DOHH2 (cell line): ENCODE results near the gene ADNP2.

ENCODE experiments used
- H3F3A ChIP-seq: fragments of 200-600 bp; sonication (generic), shearing (Covaris generic); 2 replicates; pipeline ENCODE4 v1.6.0; 2016; ENCODE audit warnings: antibody characterized with exemption, mild to moderate bottlenecking; ENCODE audit not compliant: control insufficient read depth, insufficient read depth
- H3K27ac ChIP-seq: fragments of 200-600 bp; sonication (generic); 2 replicates; pipeline ENCODE4 v1.5.1; 2014; ENCODE audit warnings: low read depth, mild to moderate bottlenecking, low read length, moderate library complexity
- H3K27me3 ChIP-seq: fragments of 200-600 bp; sonication (generic); 2 replicates; pipeline ENCODE4 v1.6.1; 2014; ENCODE audit warnings: mild to moderate bottlenecking, low read length, mixed read lengths; ENCODE audit not compliant: control insufficient read depth
- H3K36me3 ChIP-seq: fragments of 200-600 bp; sonication (generic); 2 replicates; pipeline ENCODE4 v1.6.1; 2014; ENCODE audit warnings: mild to moderate bottlenecking, low read length, moderate library complexity, mixed read lengths; ENCODE audit not compliant: control insufficient read depth
- H3K4me1 ChIP-seq: fragments of 200-600 bp; sonication (generic); 2 replicates; pipeline ENCODE4 v1.6.1; 2014; ENCODE audit warnings: mild to moderate bottlenecking, low read length, mixed read lengths; ENCODE audit not compliant: control insufficient read depth
- H3K4me2 ChIP-seq: fragments of 200-600 bp; sonication (generic); 2 replicates; pipeline ENCODE4 v1.6.0; 2014; ENCODE audit warnings: mild to moderate bottlenecking, low read length, moderate library complexity
- H3K4me3 ChIP-seq: fragments of 200-600 bp; sonication (generic); 2 replicates; pipeline ENCODE4 v1.5.1; 2014; ENCODE audit warnings: mild to moderate bottlenecking, low read length, mixed read lengths
- H3K79me2 ChIP-seq: fragments of 200-600 bp; sonication (generic); 2 replicates; pipeline ENCODE4 v1.6.1; 2014; ENCODE audit warnings: mild to moderate bottlenecking, low read length, mixed read lengths; ENCODE audit not compliant: control insufficient read depth
- H3K9me2 ChIP-seq: fragments of 200-600 bp; sonication (generic); replicated peaks from 2 replicates; pipeline ENCODE4 v1.6.1; 2014; ENCODE audit warnings: mild to moderate bottlenecking, low read length, mixed read lengths; ENCODE audit not compliant: control insufficient read depth
- H3K9me3 ChIP-seq: fragments of 200-600 bp; sonication (generic); 2 replicates; pipeline ENCODE4 v1.6.1; 2014; ENCODE audit warnings: antibody characterized with exemption, low read length, mixed read lengths; ENCODE audit not compliant: control insufficient read depth, insufficient read depth
- H4K20me1 ChIP-seq: fragments of 200-600 bp; sonication (generic); 2 replicates; pipeline ENCODE4 v1.6.0; 2014; ENCODE audit warnings: low read depth, mild to moderate bottlenecking, antibody characterized with exemption, low read length, moderate library complexity; ENCODE audit not compliant: control insufficient read depth, insufficient read depth
- EZH2phosphoT487 ChIP-seq: fragments of 200-600 bp; sonication (generic); IDR thresholded peaks from 2 replicates; pipeline ENCODE4 v1.6.1; 2017; ENCODE audit warnings: borderline replicate concordance, mild to moderate bottlenecking, antibody characterized with exemption, low read length, moderate library complexity, mixed read lengths
- TF ChIP-seq, protein P1 (sequence below): fragments of 200-600 bp; sonication (generic); IDR thresholded peaks from one replicate; pipeline ENCODE4 v1.5.1; 2014; ENCODE audit warnings: antibody characterized with exemption, mild to moderate bottlenecking, low read depth, low read length; ENCODE audit not compliant: poor library complexity, severe bottlenecking

The ADNP2 gene

DNA sequence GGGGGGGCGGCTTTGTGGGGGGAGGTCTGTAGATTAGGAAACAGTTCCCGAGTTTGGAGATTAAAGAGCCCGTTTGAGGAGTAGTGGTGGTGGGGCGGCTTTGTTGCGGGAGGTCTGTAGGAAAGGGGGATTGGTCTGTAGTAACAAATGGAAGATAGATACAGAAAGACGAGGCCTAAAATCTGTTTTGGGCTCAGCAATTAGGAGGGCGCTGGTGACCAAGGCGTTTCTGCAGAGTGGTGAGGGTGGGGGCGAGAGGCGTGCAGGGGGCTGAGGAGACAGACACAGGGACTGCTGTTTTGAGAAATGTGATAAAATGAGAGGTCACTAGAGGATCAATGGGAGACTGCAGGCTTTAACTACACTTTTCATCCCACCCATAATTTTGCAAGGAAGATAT, 1.6 kb upstream of the ADNP2 start:
- Histone ChIP-seq H3F3A (peaks cover 13% of the 10 kb centered on the region), H4K20me1 (peaks cover 13% of the 10 kb centered on the region), H3K36me3 (peaks cover 24% of the 10 kb centered on the region), H3K9me3 (peaks cover 6% of the 10 kb centered on the region; the same call in 1 of the 2 replicates), H3K27ac (no peak overlapping the region), H3K9me2 (no peaks in the 10 kb centered on the region), H3K27me3 (no peaks in the 10 kb centered on the region), H3K4me2 (no peak overlapping the region), H3K4me1 (peaks cover 36% of the 10 kb centered on the region), H3K79me2 (peaks cover 29% of the 10 kb centered on the region), H3K4me3 (no peak overlapping the region)
- TF ChIP-seq EZH2phosphoT487 = no peak
- TF ChIP-seq, protein P1, sequence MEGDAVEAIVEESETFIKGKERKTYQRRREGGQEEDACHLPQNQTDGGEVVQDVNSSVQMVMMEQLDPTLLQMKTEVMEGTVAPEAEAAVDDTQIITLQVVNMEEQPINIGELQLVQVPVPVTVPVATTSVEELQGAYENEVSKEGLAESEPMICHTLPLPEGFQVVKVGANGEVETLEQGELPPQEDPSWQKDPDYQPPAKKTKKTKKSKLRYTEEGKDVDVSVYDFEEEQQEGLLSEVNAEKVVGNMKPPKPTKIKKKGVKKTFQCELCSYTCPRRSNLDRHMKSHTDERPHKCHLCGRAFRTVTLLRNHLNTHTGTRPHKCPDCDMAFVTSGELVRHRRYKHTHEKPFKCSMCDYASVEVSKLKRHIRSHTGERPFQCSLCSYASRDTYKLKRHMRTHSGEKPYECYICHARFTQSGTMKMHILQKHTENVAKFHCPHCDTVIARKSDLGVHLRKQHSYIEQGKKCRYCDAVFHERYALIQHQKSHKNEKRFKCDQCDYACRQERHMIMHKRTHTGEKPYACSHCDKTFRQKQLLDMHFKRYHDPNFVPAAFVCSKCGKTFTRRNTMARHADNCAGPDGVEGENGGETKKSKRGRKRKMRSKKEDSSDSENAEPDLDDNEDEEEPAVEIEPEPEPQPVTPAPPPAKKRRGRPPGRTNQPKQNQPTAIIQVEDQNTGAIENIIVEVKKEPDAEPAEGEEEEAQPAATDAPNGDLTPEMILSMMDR = no peak

DNA sequence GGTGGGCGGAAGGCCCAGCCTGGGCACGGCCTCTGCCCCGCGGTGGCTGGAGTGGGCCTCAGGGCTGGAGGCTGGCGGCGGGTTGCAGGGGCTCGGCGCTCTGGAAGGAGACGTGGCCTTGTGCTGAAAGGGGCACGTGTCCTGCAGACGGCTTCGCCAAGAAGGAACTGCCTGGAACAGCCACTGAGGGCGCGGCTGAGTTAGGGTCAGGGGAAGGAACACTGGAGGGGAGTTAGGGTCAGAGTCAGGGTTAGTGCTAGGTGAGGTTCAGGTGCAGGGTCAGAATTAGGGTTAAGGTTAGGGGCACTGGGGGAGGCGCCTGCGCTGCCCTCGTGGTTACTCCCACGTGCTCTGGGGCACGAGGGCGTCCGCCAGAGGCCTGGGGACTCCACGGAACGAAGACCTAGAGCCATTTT, 933 bp upstream of the ADNP2 start:
- Histone ChIP-seq H4K20me1 (peaks cover 13% of the 10 kb centered on the region), H3K9me2 (no peaks in the 10 kb centered on the region), H3K9me3 (peaks cover 6% of the 10 kb centered on the region; the same call in 1 of the 2 replicates), H3K79me2 (peaks cover 36% of the 10 kb centered on the region), H3K36me3 (peaks cover 29% of the 10 kb centered on the region), H3F3A (peaks cover 13% of the 10 kb centered on the region), H3K27me3 (no peaks in the 10 kb centered on the region), H3K4me3 (no peak overlapping the region), H3K4me2 (no peak overlapping the region), H3K4me1 (peaks cover 40% of the 10 kb centered on the region), H3K27ac (no peak overlapping the region)
- TF ChIP-seq, protein P1 = no peak
- no peak for TF ChIP-seq EZH2phosphoT487

DNA sequence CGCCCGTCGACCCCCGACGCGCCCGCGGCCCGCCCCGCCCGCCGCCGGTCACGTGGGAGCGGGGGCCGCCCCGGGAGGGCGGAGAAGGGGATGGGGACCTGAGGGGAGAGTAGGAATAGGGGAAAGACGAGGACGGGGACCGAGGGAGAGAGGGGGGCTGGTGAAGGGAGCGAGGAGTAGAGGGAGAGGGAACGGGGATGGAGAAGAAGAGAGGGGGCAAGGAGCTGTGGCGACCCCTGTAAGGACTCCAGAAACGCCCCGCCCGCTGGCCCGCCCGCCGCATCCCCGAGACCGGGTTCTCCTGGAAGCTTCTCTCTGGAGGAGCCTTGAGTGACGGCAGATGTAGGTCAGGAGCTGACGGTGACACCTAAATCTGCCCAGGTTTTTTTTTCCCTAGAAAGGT, 615 bp downstream of the ADNP2 start:
- peaks cover 45% of the 10 kb centered on the region for H3K4me1 ChIP-seq
- H3K27me3 ChIP-seq = no peaks in the 10 kb centered on the region
- H3K27ac ChIP-seq = no peak overlapping the region
- H3K9me2 ChIP-seq = no peaks in the 10 kb centered on the region
- H3K4me2 ChIP-seq = peak overlapping the region; percentile 86
- H3K36me3 ChIP-seq = peaks cover 32% of the 10 kb centered on the region
- peaks cover 52% of the 10 kb centered on the region for H3K79me2 ChIP-seq
- peaks cover 13% of the 10 kb centered on the region for H3F3A ChIP-seq
- peaks cover 6% of the 10 kb centered on the region; the same call in 1 of the 2 replicates for H3K9me3 ChIP-seq
- H4K20me1 ChIP-seq = peaks cover 13% of the 10 kb centered on the region
- H3K4me3 ChIP-seq = peak overlapping the region; percentile 85
- no peak for TF ChIP-seq EZH2phosphoT487
- TF ChIP-seq, protein P1 = no peak
